ENCODE results near the gene PXK. TPM values are rescaled to one million over a fixed set of nuclear protein-coding genes. Genes with fewer than 3 reads are reported as not detected.
A peak's percentile ranks its signal among the peaks of the same experiment; 100 is the strongest.

PXK gene
- total and polyA plus RNA-seq, 4 donors: 6.0 to 15.9 (median 12.6) TPM

- Histone ChIP-seq H3K4me3 (ENCODE audit: low read depth in 1 of 3, low read length in 3 of 3) (no peak overlapping the region), H3K9ac (ENCODE audit: low read depth in 1 of 2, low read length in 2 of 2) (no peak overlapping the region), H3K27me3 (ENCODE audit: control insufficient read depth in 4 of 4, insufficient read depth in 4 of 4, low read length in 3 of 4) (no peaks in the 10 kb centered on the region), H3K27ac (ENCODE audit: low read depth in 1 of 2, low read length in 2 of 2) (no peak overlapping the region), H3K4me1 (ENCODE audit: control insufficient read depth in 4 of 4, insufficient read depth in 4 of 4, low read length in 3 of 4) (peaks cover 0 to 7% (median 5%) of the 10 kb centered on the region in 4 donors), H3K9me3 (ENCODE audit: control insufficient read depth in 4 of 4, low read length in 3 of 4) (no peaks in the 10 kb centered on the region), H3K36me3 (ENCODE audit: control insufficient read depth in 4 of 4, insufficient read depth in 3 of 4, low read depth in 1 of 4, low read length in 3 of 4) (peaks cover 0 to 2% (median 0%) of the 10 kb centered on the region in 4 donors)
- no peak for TF ChIP-seq YY1 (IDR thresholded peaks at IDR 0.05)
- no peak for TF ChIP-seq TAF1 (conservative IDR thresholded peaks at IDR 0.05)
- TF ChIP-seq GABPA (IDR thresholded peaks at IDR 0.05 in 1 of 2, conservative IDR thresholded peaks at IDR 0.05 in 1 of 2): no peak
- no peak for TF ChIP-seq FOXA1 (IDR thresholded peaks at IDR 0.05)
- DNase-seq (ENCODE audit: low spot score): no peak
- 94% methylated on average over 4 of the region's 4 CpGs for WGBS
Observed at GRCh38 chr3:58383904-58384303, 51.2 kb downstream of the PXK start.

- TF ChIP-seq SP1 (IDR thresholded peaks at IDR 0.05) (no peak), ZBTB33 (IDR thresholded peaks at IDR 0.05) (no peak), REST (IDR thresholded peaks at IDR 0.05) (no peak), MAX (IDR thresholded peaks at IDR 0.05) (no peak)
- Histone ChIP-seq H3K4me3 (ENCODE audit: low read depth in 1 of 3, low read length in 3 of 3) (no peak overlapping the region), H3K27ac (ENCODE audit: low read depth in 1 of 2, low read length in 2 of 2) (no peak overlapping the region), H3K36me3 (ENCODE audit: control insufficient read depth in 4 of 4, insufficient read depth in 3 of 4, low read depth in 1 of 4, low read length in 3 of 4) (peaks cover 0 to 2% (median 0%) of the 10 kb centered on the region in 4 donors), H3K9me3 (ENCODE audit: control insufficient read depth in 4 of 4, low read length in 3 of 4) (no peaks in the 10 kb centered on the region), H3K9ac (ENCODE audit: low read depth in 1 of 2, low read length in 2 of 2) (no peak overlapping the region), H3K4me1 (ENCODE audit: control insufficient read depth in 4 of 4, insufficient read depth in 4 of 4, low read length in 3 of 4) (peaks cover 0 to 9% (median 5%) of the 10 kb centered on the region in 4 donors), H3K27me3 (ENCODE audit: control insufficient read depth in 4 of 4, insufficient read depth in 4 of 4, low read length in 3 of 4) (no peaks in the 10 kb centered on the region)
- no peak for DNase-seq (ENCODE audit: low spot score)
- 92% methylated on average over 3 of the region's 3 CpGs for WGBS
Observed at GRCh38 chr3:58384381-58385090, 51.8 kb downstream of the PXK start.

DNA sequence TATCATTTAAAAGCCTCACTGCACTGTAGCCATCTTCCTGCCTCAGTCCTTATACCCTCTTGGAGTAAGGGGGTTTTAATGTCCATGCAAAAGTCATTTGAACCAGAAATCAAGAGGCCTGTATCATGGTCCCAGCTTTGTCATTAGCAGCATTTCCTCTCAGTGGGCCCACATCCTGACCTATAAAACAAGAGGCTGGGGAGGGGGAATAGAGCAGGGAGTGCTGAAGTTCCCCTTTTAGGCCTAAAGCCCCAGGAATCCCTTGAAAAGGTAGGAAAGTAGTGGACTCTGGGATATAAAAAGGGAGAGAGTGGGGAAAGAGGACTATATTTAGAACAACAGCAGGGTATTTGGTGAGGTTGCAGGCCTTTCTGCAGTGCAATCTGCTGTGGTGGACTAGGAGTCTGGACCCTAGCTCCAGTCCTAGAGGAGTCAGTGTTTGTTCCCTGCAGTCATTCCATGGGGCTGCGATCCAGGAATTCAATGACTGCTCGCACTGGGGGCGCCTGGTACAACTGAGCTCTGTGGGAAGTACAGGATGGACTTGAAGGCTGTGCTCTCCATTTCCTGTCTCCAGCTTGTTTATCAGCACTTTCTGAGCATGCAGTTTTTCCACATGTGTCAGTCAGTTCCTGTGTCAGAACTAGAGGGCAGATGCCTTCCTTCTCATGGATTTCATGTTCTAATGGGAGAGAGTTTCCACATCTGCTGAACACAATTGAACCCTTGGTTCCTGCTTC is 54.1 kb downstream of the PXK start:
- Histone ChIP-seq H3K9me3 (ENCODE audit: control insufficient read depth in 4 of 4, low read length in 3 of 4) (no peaks in the 10 kb centered on the region), H3K36me3 (ENCODE audit: control insufficient read depth in 4 of 4, insufficient read depth in 3 of 4, low read depth in 1 of 4, low read length in 3 of 4) (peaks cover 0 to 2% (median 0%) of the 10 kb centered on the region in 4 donors), H3K4me3 (ENCODE audit: low read depth in 1 of 3, low read length in 3 of 3) (no peak overlapping the region), H3K27ac (ENCODE audit: low read depth in 1 of 2, low read length in 2 of 2) (peak overlapping the region; percentile 15 to 43), H3K9ac (ENCODE audit: low read depth in 1 of 2, low read length in 2 of 2) (no peak overlapping the region), H3K27me3 (ENCODE audit: control insufficient read depth in 4 of 4, insufficient read depth in 4 of 4, low read length in 3 of 4) (no peaks in the 10 kb centered on the region), H3K4me1 (ENCODE audit: control insufficient read depth in 4 of 4, insufficient read depth in 4 of 4, low read length in 3 of 4) (peaks cover 0 to 9% (median 5%) of the 10 kb centered on the region in 4 donors)
- WGBS: 78% methylated on average over 3 of the region's 3 CpGs
- no peak for DNase-seq (ENCODE audit: low spot score)
- TF ChIP-seq RAD21 (IDR thresholded peaks at IDR 0.05) (peak; percentile 8 to 46), HNF4A (conservative IDR thresholded peaks at IDR 0.05) (no peak), RXRA (IDR thresholded peaks at IDR 0.05) (peak in 1 of 2 donors; percentile 14), GABPA (IDR thresholded peaks at IDR 0.05 in 1 of 2, conservative IDR thresholded peaks at IDR 0.05 in 1 of 2) (no peak), TAF1 (conservative IDR thresholded peaks at IDR 0.05) (peak; percentile 77), MAX (IDR thresholded peaks at IDR 0.05) (peak; percentile 42), HNF4G (IDR thresholded peaks at IDR 0.05) (no peak), YY1 (IDR thresholded peaks at IDR 0.05) (no peak), SP1 (IDR thresholded peaks at IDR 0.05) (peak; percentile 41), EGR1 (IDR thresholded peaks at IDR 0.05; ENCODE audit: low read depth in 2 of 2) (no peak), NR2F2 (IDR thresholded peaks at IDR 0.05) (peak; percentile 70), FOXA2 (IDR thresholded peaks at IDR 0.05) (no peak), FOXA1 (IDR thresholded peaks at IDR 0.05) (no peak)
- TF ChIP-seq, protein P1, sequence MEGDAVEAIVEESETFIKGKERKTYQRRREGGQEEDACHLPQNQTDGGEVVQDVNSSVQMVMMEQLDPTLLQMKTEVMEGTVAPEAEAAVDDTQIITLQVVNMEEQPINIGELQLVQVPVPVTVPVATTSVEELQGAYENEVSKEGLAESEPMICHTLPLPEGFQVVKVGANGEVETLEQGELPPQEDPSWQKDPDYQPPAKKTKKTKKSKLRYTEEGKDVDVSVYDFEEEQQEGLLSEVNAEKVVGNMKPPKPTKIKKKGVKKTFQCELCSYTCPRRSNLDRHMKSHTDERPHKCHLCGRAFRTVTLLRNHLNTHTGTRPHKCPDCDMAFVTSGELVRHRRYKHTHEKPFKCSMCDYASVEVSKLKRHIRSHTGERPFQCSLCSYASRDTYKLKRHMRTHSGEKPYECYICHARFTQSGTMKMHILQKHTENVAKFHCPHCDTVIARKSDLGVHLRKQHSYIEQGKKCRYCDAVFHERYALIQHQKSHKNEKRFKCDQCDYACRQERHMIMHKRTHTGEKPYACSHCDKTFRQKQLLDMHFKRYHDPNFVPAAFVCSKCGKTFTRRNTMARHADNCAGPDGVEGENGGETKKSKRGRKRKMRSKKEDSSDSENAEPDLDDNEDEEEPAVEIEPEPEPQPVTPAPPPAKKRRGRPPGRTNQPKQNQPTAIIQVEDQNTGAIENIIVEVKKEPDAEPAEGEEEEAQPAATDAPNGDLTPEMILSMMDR (IDR thresholded peaks at IDR 0.05; ENCODE audit: low read depth, low read length, missing input control): no peak
